GM21526 (cell line): ENCODE data around the gene MRFAP1L1.
A peak's percentile ranks its signal among the peaks of the same experiment; 100 is the strongest.
"Not testable (repeated sequence)": the region's sequence is repeated elsewhere in the genome, so short reads cannot be mapped to it uniquely, and the experiment has no call there.

ENCODE experiments used
- ATAC-seq: cut with Tn5 transposase; IDR thresholded peaks from one replicate; pipeline ENCODE4 v1.9.1; 2021; ENCODE audit warnings: moderate library complexity; ENCODE audit not compliant: unreplicated experiment, low FRiP score

The MRFAP1L1 gene

GRCh38 chr4:6692379-6692778 is 17.3 kb downstream of the MRFAP1L1 start:
- no peak for ATAC-seq

- no peak for ATAC-seq
Measured at GRCh38 chr4:6689506-6689960, 20.1 kb downstream of the MRFAP1L1 start.

- no peak for ATAC-seq
Measured at GRCh38 chr4:6688879-6689505, 20.7 kb downstream of the MRFAP1L1 start.

GRCh38 chr4:6687947-6688878 is 21.5 kb downstream of the MRFAP1L1 start:
- ATAC-seq: no peak

GRCh38 chr4:6686104-6686787 is 23.4 kb downstream of the MRFAP1L1 start:
- no peak for ATAC-seq

- no peak for ATAC-seq
Measured at GRCh38 chr4:6684656-6685055, 25.0 kb downstream of the MRFAP1L1 start.

GRCh38 chr4:6682862-6683590 is 26.6 kb downstream of the MRFAP1L1 start:
- ATAC-seq: no peak

GRCh38 chr4:6681191-6681590 is 28.5 kb downstream of the MRFAP1L1 start:
- no peak for ATAC-seq

- no peak for ATAC-seq
Measured at GRCh38 chr4:6680372-6681034, 29.2 kb downstream of the MRFAP1L1 start.

- ATAC-seq: no peak
Measured at GRCh38 chr4:6676722-6677558, 32.7 kb downstream of the MRFAP1L1 start.

GRCh38 chr4:6674500-6675149 is 35.0 kb downstream of the MRFAP1L1 start:
- ATAC-seq: peak; percentile 37

GRCh38 chr4:6673660-6674499 is 35.8 kb downstream of the MRFAP1L1 start:
- ATAC-seq: peak; percentile 67

- not testable (repeated sequence) for ATAC-seq
Measured at GRCh38 chr4:6673191-6673659, 36.4 kb downstream of the MRFAP1L1 start.

GRCh38 chr4:6672541-6673190 is 37.0 kb downstream of the MRFAP1L1 start:
- ATAC-seq: not testable (repeated sequence)

GRCh38 chr4:6672131-6672530 is 37.5 kb downstream of the MRFAP1L1 start:
- no peak for ATAC-seq

GRCh38 chr4:6671648-6672047 is 38.0 kb downstream of the MRFAP1L1 start:
- ATAC-seq: no peak

GRCh38 chr4:6668391-6668790 is 41.3 kb downstream of the MRFAP1L1 start:
- no peak for ATAC-seq
